ENCODE measurements around the gene DNAJB5. TPM values are rescaled to one million over a fixed set of nuclear protein-coding genes. Genes with fewer than 3 reads are reported as not detected.
"Not testable (repeated sequence)": the region's sequence is repeated elsewhere in the genome, so short reads cannot be mapped to it uniquely, and the experiment has no call there.

Gene DNAJB5
- total RNA-seq = 1 to 10 TPM; 3.2 to 4.1 TPM

GRCh38 chr9:34989003-34989945 lies at the start of gene DNAJB5:
TSS of gene DNAJB5 (plus strand) at chr9:34989745. CDS start at chr9:34990631, 886 bp downstream.
- Mint-ChIP-seq H3K27me3 (no peaks in the 10 kb centered on the region), H3K9me3 (no peaks in the 10 kb centered on the region), H3K36me3 (ENCODE audit: low read depth) (no peaks in the 10 kb centered on the region), H3K4me3 (peak within 1 kb of the TSS; percentile 81), H3K4me1 (peaks cover 59% of the 10 kb centered on the region), H3K27ac (peak within 1 kb of the TSS; percentile 76)
- ChIA-PET CTCF (interaction anchor here (0.8 to 2.2 kb wide), 4 partner anchors 38 to 107 kb away, joined by 3 to 10 read pairs (median 7); partner anchors contain the start of gene PIGO), POLR2A (interaction anchor here (0.7 to 2.2 kb wide), 7 partner anchors 8 to 343 kb away, joined by 3 to 10 read pairs (median 4); partner anchors contain the start of genes ATOSB, GALT and VCP)
- DNase-seq = peak; percentile 98

GRCh38 chr9:34939989-34940388 lies 49.6 kb upstream of the DNAJB5 start:
- H3K27me3 Mint-ChIP-seq; H3K27ac Mint-ChIP-seq; H3K36me3 Mint-ChIP-seq (ENCODE audit: low read depth); H3K9me3 Mint-ChIP-seq; H3K4me1 Mint-ChIP-seq; POLR2A ChIA-PET; H3K4me3 Mint-ChIP-seq; DNase-seq: not testable (repeated sequence)
- CTCF ChIA-PET = interaction anchor here (0.7 kb wide), 1 partner anchor 41 kb away, joined by 4 read pairs; no protein-coding TSS in a partner anchor

GRCh38 chr9:34948451-34948850 lies 41.1 kb upstream of the DNAJB5 start:
- Mint-ChIP-seq H3K4me1 (no peaks in the 10 kb centered on the region), H3K9me3 (no peaks in the 10 kb centered on the region), H3K4me3 (no peak overlapping the region), H3K27me3 (peaks cover 39% of the 10 kb centered on the region), H3K36me3 (ENCODE audit: low read depth) (no peaks in the 10 kb centered on the region), H3K27ac (no peak overlapping the region)
- DNase-seq = no peak
- ChIA-PET POLR2A (no interaction called here), CTCF (no interaction called here)

GRCh38 chr9:34954225-34954624 lies 35.3 kb upstream of the DNAJB5 start:
- H3K27me3 Mint-ChIP-seq = peaks cover 67% of the 10 kb centered on the region
- H3K9me3 Mint-ChIP-seq = no peaks in the 10 kb centered on the region
- no peak overlapping the region for H3K4me3 Mint-ChIP-seq
- ChIA-PET POLR2A (no interaction called here), CTCF (no interaction called here)
- H3K27ac Mint-ChIP-seq = no peak overlapping the region
- DNase-seq = no peak
- H3K4me1 Mint-ChIP-seq = no peaks in the 10 kb centered on the region
- H3K36me3 Mint-ChIP-seq (ENCODE audit: low read depth) = no peaks in the 10 kb centered on the region

GRCh38 chr9:34956066-34956465 lies 33.5 kb upstream of the DNAJB5 start:
- CTCF ChIA-PET; H3K27ac Mint-ChIP-seq; H3K36me3 Mint-ChIP-seq (ENCODE audit: low read depth); H3K9me3 Mint-ChIP-seq; DNase-seq; POLR2A ChIA-PET; H3K4me1 Mint-ChIP-seq; H3K4me3 Mint-ChIP-seq: not testable (repeated sequence)
- peaks cover 75% of the 10 kb centered on the region for H3K27me3 Mint-ChIP-seq

GRCh38 chr9:34956648-34957047 lies 32.9 kb upstream of the DNAJB5 start:
- no peak overlapping the region for H3K27ac Mint-ChIP-seq
- DNase-seq = no peak
- H3K27me3 Mint-ChIP-seq = peaks cover 75% of the 10 kb centered on the region
- H3K4me3 Mint-ChIP-seq = no peak overlapping the region
- CTCF ChIA-PET = no interaction called here
- no peaks in the 10 kb centered on the region for H3K9me3 Mint-ChIP-seq
- H3K36me3 Mint-ChIP-seq (ENCODE audit: low read depth) = no peaks in the 10 kb centered on the region
- POLR2A ChIA-PET = no interaction called here
- peaks cover 2% of the 10 kb centered on the region for H3K4me1 Mint-ChIP-seq

GRCh38 chr9:34957492-34958410 lies 31.8 kb upstream of the DNAJB5 start, which contains the start of gene PHF24:
TSS of gene PHF24 (plus strand) at chr9:34958285. CDS start at chr9:34971299, 13,014 bp downstream.
- H3K4me1 Mint-ChIP-seq = peaks cover 7% of the 10 kb centered on the region
- H3K4me3 Mint-ChIP-seq = no peak within 1 kb of the TSS
- ChIA-PET CTCF (no interaction called here), POLR2A (no interaction called here)
- H3K27me3 Mint-ChIP-seq = peaks cover 78% of the 10 kb centered on the region
- H3K27ac Mint-ChIP-seq = no peak within 1 kb of the TSS
- H3K36me3 Mint-ChIP-seq (ENCODE audit: low read depth) = no peaks in the 10 kb centered on the region
- DNase-seq = no peak
- no peaks in the 10 kb centered on the region for H3K9me3 Mint-ChIP-seq

- H3K27ac Mint-ChIP-seq = no peak overlapping the region
- H3K27me3 Mint-ChIP-seq = peaks cover 81% of the 10 kb centered on the region
- H3K9me3 Mint-ChIP-seq = no peaks in the 10 kb centered on the region
- no peaks in the 10 kb centered on the region for H3K36me3 Mint-ChIP-seq (ENCODE audit: low read depth)
- H3K4me1 Mint-ChIP-seq = peaks cover 7% of the 10 kb centered on the region
- CTCF ChIA-PET = no interaction called here
- DNase-seq = no peak
- POLR2A ChIA-PET = no interaction called here
- no peak overlapping the region for H3K4me3 Mint-ChIP-seq
These were observed 31.0 kb upstream of the DNAJB5 start for GRCh38 chr9:34958411-34958982.

- Mint-ChIP-seq H3K9me3 (no peaks in the 10 kb centered on the region), H3K4me3 (no peak overlapping the region), H3K4me1 (peaks cover 7% of the 10 kb centered on the region), H3K36me3 (ENCODE audit: low read depth) (no peaks in the 10 kb centered on the region), H3K27ac (no peak overlapping the region), H3K27me3 (peaks cover 78% of the 10 kb centered on the region)
- POLR2A ChIA-PET = no interaction called here
- CTCF ChIA-PET = interaction anchor here (1.3 kb wide), 1 partner anchor 60 kb away, joined by 4 read pairs; no protein-coding TSS in a partner anchor
- no peak for DNase-seq
These were observed 30.1 kb upstream of the DNAJB5 start for GRCh38 chr9:34959461-34959860.

- no peaks in the 10 kb centered on the region for H3K36me3 Mint-ChIP-seq (ENCODE audit: low read depth)
- ChIA-PET POLR2A (interaction anchor here (1.3 kb wide), 1 partner anchor 111 kb away, joined by 3 read pairs; the partner anchor contains the start of gene VCP), CTCF (interaction anchor here (0.7 to 1.1 kb wide), 3 partner anchors 10 to 201 kb away, joined by 3 read pairs; no protein-coding TSS in a partner anchor)
- H3K9me3 Mint-ChIP-seq = no peaks in the 10 kb centered on the region
- DNase-seq = no peak
- H3K4me3 Mint-ChIP-seq = no peak overlapping the region
- H3K4me1 Mint-ChIP-seq = peaks cover 7% of the 10 kb centered on the region
- peaks cover 70% of the 10 kb centered on the region for H3K27me3 Mint-ChIP-seq
- no peak overlapping the region for H3K27ac Mint-ChIP-seq
These were observed 27.7 kb upstream of the DNAJB5 start for GRCh38 chr9:34961574-34962490.

- ChIA-PET POLR2A (interaction anchor here (1.3 kb wide), 1 partner anchor 110 kb away, joined by 3 read pairs; the partner anchor contains the start of gene VCP), CTCF (interaction anchor here (1.1 kb wide), 2 partner anchors 63 to 202 kb away, joined by 3 read pairs; no protein-coding TSS in a partner anchor)
- Mint-ChIP-seq H3K9me3 (no peaks in the 10 kb centered on the region), H3K36me3 (ENCODE audit: low read depth) (no peaks in the 10 kb centered on the region), H3K27me3 (peaks cover 69% of the 10 kb centered on the region), H3K27ac (no peak overlapping the region), H3K4me1 (peaks cover 7% of the 10 kb centered on the region), H3K4me3 (no peak overlapping the region)
- DNase-seq = no peak
These were observed 27.0 kb upstream of the DNAJB5 start for GRCh38 chr9:34962546-34962945.

- DNase-seq = no peak
- Mint-ChIP-seq H3K4me1 (peaks cover 7% of the 10 kb centered on the region), H3K9me3 (no peaks in the 10 kb centered on the region), H3K27me3 (peaks cover 70% of the 10 kb centered on the region), H3K27ac (no peak overlapping the region), H3K4me3 (no peak overlapping the region), H3K36me3 (ENCODE audit: low read depth) (no peaks in the 10 kb centered on the region)
- CTCF ChIA-PET = interaction anchor here (0.9 kb wide), 1 partner anchor 261 kb away, joined by 3 read pairs; no protein-coding TSS in a partner anchor
- POLR2A ChIA-PET = no interaction called here
These were observed 26.0 kb upstream of the DNAJB5 start for GRCh38 chr9:34963552-34963951.

Data from activated CD4-positive, alpha-beta memory T cell treated with anti-CD3 and anti-CD28 coated beads, Interleukin-2, amount 10 ng/mL, durations not matched to agents 7 days and 5 days (primary cell).